GM12878 (cell line): ENCODE data around the gene ELOA. TPM values are rescaled to one million over a fixed set of nuclear protein-coding genes. Genes with fewer than 3 reads are reported as not detected.
A peak's percentile ranks its signal among the peaks of the same experiment; 100 is the strongest.

ENCODE experiments used
- ATF7 ChIP-seq: fragments of 450-650 bp; IDR thresholded peaks from 2 replicates; pipeline ENCODE4 v1.6.1; 2016; ENCODE audit warnings: low read depth, mild to moderate bottlenecking
- BRCA1 ChIP-seq: IDR thresholded peaks from 2 replicates; pipeline ENCODE4 v1.6.1; 2011; ENCODE audit warnings: low read depth, low read length, improper control_type of control experiment
- FOXK2 ChIP-seq: fragments of 450-650 bp; IDR thresholded peaks from 2 replicates; pipeline ENCODE4 v1.6.1; 2017; ENCODE audit warnings: mild to moderate bottlenecking, moderate library complexity
- GATAD2B ChIP-seq: fragments of 450-650 bp; conservative IDR thresholded peaks from 2 replicates; pipeline ENCODE4 v1.6.1; 2017; ENCODE audit warnings: low read depth, mild to moderate bottlenecking, moderate library complexity
- JUNB ChIP-seq: IDR thresholded peaks from 2 replicates; pipeline ENCODE4 v1.6.1; 2016; ENCODE audit warnings: antibody characterized with exemption, mild to moderate bottlenecking
- MTA2 ChIP-seq: fragments of 450-650 bp; IDR thresholded peaks from 2 replicates; pipeline ENCODE4 v1.6.1; 2016; ENCODE audit warnings: low read depth, mild to moderate bottlenecking, moderate library complexity
- NFIC ChIP-seq: IDR thresholded peaks from 2 replicates; pipeline ENCODE4 v1.6.1; 2012; ENCODE audit warnings: low read depth, mild to moderate bottlenecking, inconsistent platforms, low read length, moderate library complexity
- NFYA ChIP-seq: IDR thresholded peaks from 2 replicates; pipeline ENCODE4 v1.6.1; 2011; ENCODE audit warnings: low read depth, mild to moderate bottlenecking, low read length, improper control_type of control experiment, borderline replicate concordance
- NFYB ChIP-seq: IDR thresholded peaks from 2 replicates; pipeline ENCODE4 v1.6.1; 2011; ENCODE audit warnings: low read depth, mild to moderate bottlenecking, low read length, improper control_type of control experiment, moderate library complexity; ENCODE audit not compliant: insufficient read depth
- NR2F1 ChIP-seq: fragments of 450-650 bp; conservative IDR thresholded peaks from 2 replicates; pipeline ENCODE4 v1.6.1; 2017; ENCODE audit warnings: mild to moderate bottlenecking
- PAX5 ChIP-seq: IDR thresholded peaks from 2 replicates; pipeline ENCODE4 v1.6.1; 2011; ENCODE audit warnings: low read depth, low read length, borderline replicate concordance
- RELA ChIP-seq: fragments of 450-650 bp; IDR thresholded peaks from 2 replicates; pipeline ENCODE4 v1.8.0; 2014; ENCODE audit warnings: borderline replicate concordance; ENCODE audit not compliant: partially characterized antibody
- RFX5 ChIP-seq: IDR thresholded peaks from 2 replicates; pipeline ENCODE4 v1.6.1; 2011; ENCODE audit warnings: low read depth, low read length, improper control_type of control experiment
- SMARCA5 ChIP-seq: fragments of 450-650 bp; IDR thresholded peaks from 2 replicates; pipeline ENCODE4 v1.6.1; 2017; ENCODE audit warnings: mild to moderate bottlenecking
- STAT3 ChIP-seq: IDR thresholded peaks from 2 replicates; pipeline ENCODE4 v1.6.1; 2011; ENCODE audit warnings: low read depth, low read length, improper control_type of control experiment
- SUZ12 ChIP-seq: fragments of 200-600 bp; sonication (generic); IDR thresholded peaks from one replicate; pipeline ENCODE4 v1.6.1; 2018; ENCODE audit warnings: antibody characterized with exemption, mild to moderate bottlenecking; ENCODE audit not compliant: unreplicated experiment
- TAF1 ChIP-seq: IDR thresholded peaks from 2 replicates; pipeline ENCODE4 v1.6.1; 2011; ENCODE audit warnings: mild to moderate bottlenecking, low read depth, low read length, borderline replicate concordance
- WRNIP1 ChIP-seq: IDR thresholded peaks from 2 replicates; pipeline ENCODE4 v1.6.1; 2011; ENCODE audit warnings: low read depth, low read length, improper control_type of control experiment, borderline replicate concordance
- ZSCAN29 ChIP-seq: fragments of 450-650 bp; IDR thresholded peaks from 2 replicates; pipeline ENCODE4 v1.6.1; 2017; ENCODE audit warnings: mild to moderate bottlenecking, moderate library complexity
- polyA plus RNA-seq, 11 experiments: library from polyadenylated mRNA; depleted of rRNA in 4 of 11; unstranded in 6 of 11; stranded (reverse) in 5 of 11; fragments of >200 nt; fragmentation: Nextera tagmentation in 4 of 11; fragmentation: Illumina TruSeq in 1 of 11; extraction: Ambion mirVana in 4 of 11; extraction: Trizol in 1 of 11; gene quantifications; 1 replicate in 1 of 11; 2 replicates in 10 of 11; pipeline versions ENCODE4 v1.2.1 to v1.2.3, GENCODE V29; 2011 to 2016; ENCODE audit warnings: inconsistent platforms in 2 of 11, missing spikeins in 2 of 11, low read depth in 1 of 11
- total RNA-seq, 4 experiments: library from RNA; depleted of rRNA in 3 of 4; stranded (reverse); fragments of >200 nt in 3 of 4; fragmentation: Illumina TruSeq in 1 of 4; extraction: Trizol in 1 of 4; gene quantifications; 2 replicates each; pipeline versions ENCODE4 v1.2.1 to v1.2.3, GENCODE V29; 2013 to 2021
- TF ChIP-seq, protein P1 (sequence below): fragments of 450-650 bp; IDR thresholded peaks from 2 replicates; pipeline ENCODE4 v1.6.1; 2017; ENCODE audit warnings: mild to moderate bottlenecking, moderate library complexity
- TF ChIP-seq, protein P2 (sequence below): IDR thresholded peaks from 2 replicates; pipeline ENCODE4 v1.6.1; 2011; ENCODE audit warnings: mild to moderate bottlenecking, low read depth, low read length, moderate library complexity; ENCODE audit not compliant: insufficient replicate concordance
- TF ChIP-seq, protein P3 (sequence below): IDR thresholded peaks from 2 replicates; pipeline ENCODE4 v1.6.1; 2012; ENCODE audit warnings: low read length, inconsistent platforms
- TF ChIP-seq, protein P4 (sequence below): fragments of 450-650 bp; IDR thresholded peaks from 2 replicates; pipeline ENCODE4 v1.6.1; 2017; ENCODE audit warnings: mild to moderate bottlenecking

ELOA gene
- total and polyA plus RNA-seq, 10 of the 15 experiments (the other 5 are each of a cell fraction or from before 2014, with no cell fraction given) = 20.1 to 63.6 (median 39.8) TPM

DNA sequence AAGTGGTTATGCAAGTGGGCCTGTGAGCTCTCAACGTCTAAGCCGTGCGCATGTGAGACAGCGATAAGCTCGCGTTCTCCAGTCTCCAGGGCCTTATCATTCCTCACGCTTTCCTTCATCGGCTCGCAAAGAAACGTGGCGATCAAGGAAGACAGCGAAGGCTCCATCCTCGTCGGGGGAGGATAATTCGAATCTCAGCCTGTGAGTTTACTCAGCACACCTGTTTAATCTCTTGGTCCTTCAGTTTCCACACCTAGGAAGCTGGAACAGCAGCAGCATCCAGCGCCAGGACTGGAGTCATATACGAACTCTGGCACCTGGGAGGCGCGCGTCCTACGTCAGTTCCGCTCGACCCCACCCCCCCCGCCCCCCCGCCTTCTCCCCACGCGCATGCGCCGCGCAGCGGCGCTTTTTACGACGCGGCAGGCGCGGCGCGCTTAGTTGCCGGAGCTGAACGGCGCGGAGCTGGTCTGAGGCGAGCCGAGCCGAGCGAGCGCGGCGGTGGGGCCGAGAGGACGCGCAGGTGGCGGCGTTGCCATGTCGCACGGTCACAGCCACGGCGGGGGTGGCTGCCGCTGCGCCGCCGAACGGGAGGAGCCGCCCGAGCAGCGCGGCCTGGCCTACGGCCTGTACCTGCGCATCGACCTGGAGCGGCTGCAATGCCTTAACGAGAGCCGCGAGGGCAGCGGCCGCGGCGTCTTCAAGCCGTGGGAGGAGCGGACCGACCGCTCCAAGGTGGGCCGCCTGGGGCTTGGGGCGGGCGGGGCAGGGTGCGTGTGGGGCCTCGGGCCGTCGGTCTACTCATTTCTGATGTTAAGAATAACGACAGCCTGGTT is 34.9 kb downstream of the ELOA start, which contains the start of gene PITHD1 (continued):
- TF ChIP-seq NFIC (no peak), MTA2 (no peak), STAT3 (no peak), NR2F1 (0 out of 2 replicates have a peak, but pooled peaks have one; percentile 27), RFX5 (no peak), PAX5 (peak; percentile 52; the same call in 1 of the 2 replicates), RELA (peak; percentile 26), SUZ12 (no peak), FOXK2 (no peak), NFYB (no peak), ATF7 (no peak), WRNIP1 (no peak), ZSCAN29 (no peak), TAF1 (peak; percentile 63), SMARCA5 (0 out of 2 replicates have a peak, but pooled peaks have one; percentile 33), GATAD2B (peak; percentile 71; the same call in 1 of the 2 replicates), NFYA (no peak), BRCA1 (no peak), JUNB (no peak)
- TF ChIP-seq, protein P1, sequence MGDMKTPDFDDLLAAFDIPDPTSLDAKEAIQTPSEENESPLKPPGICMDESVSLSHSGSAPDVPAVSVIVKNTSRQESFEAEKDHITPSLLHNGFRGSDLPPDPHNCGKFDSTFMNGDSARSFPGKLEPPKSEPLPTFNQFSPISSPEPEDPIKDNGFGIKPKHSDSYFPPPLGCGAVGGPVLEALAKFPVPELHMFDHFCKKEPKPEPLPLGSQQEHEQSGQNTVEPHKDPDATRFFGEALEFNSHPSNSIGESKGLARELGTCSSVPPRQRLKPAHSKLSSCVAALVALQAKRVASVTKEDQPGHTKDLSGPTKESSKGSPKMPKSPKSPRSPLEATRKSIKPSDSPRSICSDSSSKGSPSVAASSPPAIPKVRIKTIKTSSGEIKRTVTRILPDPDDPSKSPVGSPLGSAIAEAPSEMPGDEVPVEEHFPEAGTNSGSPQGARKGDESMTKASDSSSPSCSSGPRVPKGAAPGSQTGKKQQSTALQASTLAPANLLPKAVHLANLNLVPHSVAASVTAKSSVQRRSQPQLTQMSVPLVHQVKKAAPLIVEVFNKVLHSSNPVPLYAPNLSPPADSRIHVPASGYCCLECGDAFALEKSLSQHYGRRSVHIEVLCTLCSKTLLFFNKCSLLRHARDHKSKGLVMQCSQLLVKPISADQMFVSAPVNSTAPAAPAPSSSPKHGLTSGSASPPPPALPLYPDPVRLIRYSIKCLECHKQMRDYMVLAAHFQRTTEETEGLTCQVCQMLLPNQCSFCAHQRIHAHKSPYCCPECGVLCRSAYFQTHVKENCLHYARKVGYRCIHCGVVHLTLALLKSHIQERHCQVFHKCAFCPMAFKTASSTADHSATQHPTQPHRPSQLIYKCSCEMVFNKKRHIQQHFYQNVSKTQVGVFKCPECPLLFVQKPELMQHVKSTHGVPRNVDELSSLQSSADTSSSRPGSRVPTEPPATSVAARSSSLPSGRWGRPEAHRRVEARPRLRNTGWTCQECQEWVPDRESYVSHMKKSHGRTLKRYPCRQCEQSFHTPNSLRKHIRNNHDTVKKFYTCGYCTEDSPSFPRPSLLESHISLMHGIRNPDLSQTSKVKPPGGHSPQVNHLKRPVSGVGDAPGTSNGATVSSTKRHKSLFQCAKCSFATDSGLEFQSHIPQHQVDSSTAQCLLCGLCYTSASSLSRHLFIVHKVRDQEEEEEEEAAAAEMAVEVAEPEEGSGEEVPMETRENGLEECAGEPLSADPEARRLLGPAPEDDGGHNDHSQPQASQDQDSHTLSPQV = no peak
- TF ChIP-seq, protein P2, sequence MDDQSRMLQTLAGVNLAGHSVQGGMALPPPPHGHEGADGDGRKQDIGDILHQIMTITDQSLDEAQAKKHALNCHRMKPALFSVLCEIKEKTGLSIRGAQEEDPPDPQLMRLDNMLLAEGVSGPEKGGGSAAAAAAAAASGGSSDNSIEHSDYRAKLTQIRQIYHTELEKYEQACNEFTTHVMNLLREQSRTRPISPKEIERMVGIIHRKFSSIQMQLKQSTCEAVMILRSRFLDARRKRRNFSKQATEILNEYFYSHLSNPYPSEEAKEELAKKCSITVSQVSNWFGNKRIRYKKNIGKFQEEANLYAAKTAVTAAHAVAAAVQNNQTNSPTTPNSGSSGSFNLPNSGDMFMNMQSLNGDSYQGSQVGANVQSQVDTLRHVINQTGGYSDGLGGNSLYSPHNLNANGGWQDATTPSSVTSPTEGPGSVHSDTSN = no peak
- TF ChIP-seq, protein P3, sequence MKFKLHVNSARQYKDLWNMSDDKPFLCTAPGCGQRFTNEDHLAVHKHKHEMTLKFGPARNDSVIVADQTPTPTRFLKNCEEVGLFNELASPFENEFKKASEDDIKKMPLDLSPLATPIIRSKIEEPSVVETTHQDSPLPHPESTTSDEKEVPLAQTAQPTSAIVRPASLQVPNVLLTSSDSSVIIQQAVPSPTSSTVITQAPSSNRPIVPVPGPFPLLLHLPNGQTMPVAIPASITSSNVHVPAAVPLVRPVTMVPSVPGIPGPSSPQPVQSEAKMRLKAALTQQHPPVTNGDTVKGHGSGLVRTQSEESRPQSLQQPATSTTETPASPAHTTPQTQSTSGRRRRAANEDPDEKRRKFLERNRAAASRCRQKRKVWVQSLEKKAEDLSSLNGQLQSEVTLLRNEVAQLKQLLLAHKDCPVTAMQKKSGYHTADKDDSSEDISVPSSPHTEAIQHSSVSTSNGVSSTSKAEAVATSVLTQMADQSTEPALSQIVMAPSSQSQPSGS = no peak
- TF ChIP-seq, protein P4, sequence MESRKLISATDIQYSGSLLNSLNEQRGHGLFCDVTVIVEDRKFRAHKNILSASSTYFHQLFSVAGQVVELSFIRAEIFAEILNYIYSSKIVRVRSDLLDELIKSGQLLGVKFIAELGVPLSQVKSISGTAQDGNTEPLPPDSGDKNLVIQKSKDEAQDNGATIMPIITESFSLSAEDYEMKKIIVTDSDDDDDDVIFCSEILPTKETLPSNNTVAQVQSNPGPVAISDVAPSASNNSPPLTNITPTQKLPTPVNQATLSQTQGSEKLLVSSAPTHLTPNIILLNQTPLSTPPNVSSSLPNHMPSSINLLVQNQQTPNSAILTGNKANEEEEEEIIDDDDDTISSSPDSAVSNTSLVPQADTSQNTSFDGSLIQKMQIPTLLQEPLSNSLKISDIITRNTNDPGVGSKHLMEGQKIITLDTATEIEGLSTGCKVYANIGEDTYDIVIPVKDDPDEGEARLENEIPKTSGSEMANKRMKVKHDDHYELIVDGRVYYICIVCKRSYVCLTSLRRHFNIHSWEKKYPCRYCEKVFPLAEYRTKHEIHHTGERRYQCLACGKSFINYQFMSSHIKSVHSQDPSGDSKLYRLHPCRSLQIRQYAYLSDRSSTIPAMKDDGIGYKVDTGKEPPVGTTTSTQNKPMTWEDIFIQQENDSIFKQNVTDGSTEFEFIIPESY = no peak
